ENCODE data around the gene VSIR. TPM values are rescaled to one million over a fixed set of nuclear protein-coding genes. Genes with fewer than 3 reads are reported as not detected.

Gene VSIR
- total and polyA plus RNA-seq, 10 of the 15 experiments (the other 5 are each of a cell fraction or from before 2014, with no cell fraction given), result 0.19 to 12.5 (median 6.7) TPM

- TF ChIP-seq E2F8 (IDR thresholded peaks at IDR 0.05; ENCODE audit: low read depth, partially characterized antibody), result no peak
- no peak for TF ChIP-seq USF1 (IDR thresholded peaks at IDR 0.05; ENCODE audit: borderline replicate concordance, extremely low read length, insufficient read depth, low read depth, low read length)
- TF ChIP-seq CTCF (IDR thresholded peaks at IDR 0.05 in 2 of 3, conservative IDR thresholded peaks at IDR 0.05 in 1 of 3; ENCODE audit: control insufficient read depth in 2 of 3, extremely low read depth in 1 of 3, insufficient read depth in 1 of 3, low read depth in 3 of 3, low read length in 3 of 3), result no peak
- TF ChIP-seq NFXL1 (IDR thresholded peaks at IDR 0.05; ENCODE audit: borderline replicate concordance), result no peak
- no peak for TF ChIP-seq ZZZ3 (IDR thresholded peaks at IDR 0.05; ENCODE audit: control insufficient read depth, insufficient read length, low read depth)
- no peak for TF ChIP-seq IRF5 (IDR thresholded peaks at IDR 0.05; ENCODE audit: borderline replicate concordance)
These were observed 33.9 kb downstream of the VSIR start (continued) for GRCh38 chr10:71739358-71739900.
